Activated B cell treated with CpG ODN at 0.5 μM for 24 hours (primary cell): ENCODE results near the gene CTRL. TPM values are rescaled to one million over a fixed set of nuclear protein-coding genes. Genes with fewer than 3 reads are reported as not detected.

Experiments used
- ATAC-seq: fragments of 200-7000 bp; cut with Tn5 transposase; one replicate; pipeline ENCODE4 v1.10.0; 2021; ENCODE audit warnings: low read depth, mild to moderate bottlenecking, moderate library complexity
- CTCF ChIA-PET: fragments of 350-600 bp; sonication (Branson Sonifier 250); formaldehyde crosslinking; loops from one replicate; lab custom pipeline; 2021; ENCODE audit warnings: antibody characterized with exemption; lab: Charles Lee
- POLR2A ChIA-PET: fragments of 350-600 bp; sonication (Branson Sonifier 250); formaldehyde crosslinking; loops from one replicate; lab custom pipeline; 2021; ENCODE audit warnings: antibody characterized with exemption; lab: Charles Lee
- DNase-seq: peaks from one replicate; pipeline ENCODE4 v3.0.0; 2022
- H3K27ac Mint-ChIP-seq: one replicate; pipeline ENCODE4 v1.8.0; 2020; ENCODE audit warnings: mixed read lengths
- H3K27me3 Mint-ChIP-seq: one replicate; pipeline ENCODE4 v1.8.0; 2021; ENCODE audit warnings: mixed read lengths
- H3K36me3 Mint-ChIP-seq: one replicate; pipeline ENCODE4 v1.8.0; 2021; ENCODE audit warnings: low read depth, mixed read lengths
- H3K4me1 Mint-ChIP-seq: one replicate; pipeline ENCODE4 v1.8.0; 2021; ENCODE audit warnings: mixed read lengths
- H3K4me3 Mint-ChIP-seq: one replicate; pipeline ENCODE4 v1.8.0; 2020; ENCODE audit warnings: mild to moderate bottlenecking, mixed read lengths
- H3K9me3 Mint-ChIP-seq: one replicate; pipeline ENCODE4 v1.8.0; 2020; ENCODE audit warnings: mixed read lengths
- intact Hi-C: fragments of 100-400 bp; cut with micrococcal nuclease; formaldehyde crosslinking; loops from one replicate; pipeline ENCODE4 v1.15.1; 2024
- total RNA-seq: library from RNA; stranded (reverse); gene quantifications from 2 replicates; pipeline ENCODE4 v1.2.3, GENCODE V29; 2022
- TF ChIP-seq, protein P1 (sequence below): fragments of 200-600 bp; IDR thresholded peaks from one replicate; pipeline ENCODE4 v1.8.0; 2022; ENCODE audit warnings: antibody characterized with exemption, mild to moderate bottlenecking

CTRL gene
- total RNA-seq, 1 donor from 2014 or later = 6.2 TPM

- H3K27me3 Mint-ChIP-seq = no peaks in the 10 kb centered on the region
- DNase-seq (no peak), ATAC-seq (no peak)
- CTCF ChIA-PET = interaction anchor here (1.0 to 5.8 kb wide), 4 partner anchors 39 to 155 kb away, joined by 3 to 79 read pairs (median 4); no protein-coding TSS in a partner anchor
- TF ChIP-seq, protein P1, sequence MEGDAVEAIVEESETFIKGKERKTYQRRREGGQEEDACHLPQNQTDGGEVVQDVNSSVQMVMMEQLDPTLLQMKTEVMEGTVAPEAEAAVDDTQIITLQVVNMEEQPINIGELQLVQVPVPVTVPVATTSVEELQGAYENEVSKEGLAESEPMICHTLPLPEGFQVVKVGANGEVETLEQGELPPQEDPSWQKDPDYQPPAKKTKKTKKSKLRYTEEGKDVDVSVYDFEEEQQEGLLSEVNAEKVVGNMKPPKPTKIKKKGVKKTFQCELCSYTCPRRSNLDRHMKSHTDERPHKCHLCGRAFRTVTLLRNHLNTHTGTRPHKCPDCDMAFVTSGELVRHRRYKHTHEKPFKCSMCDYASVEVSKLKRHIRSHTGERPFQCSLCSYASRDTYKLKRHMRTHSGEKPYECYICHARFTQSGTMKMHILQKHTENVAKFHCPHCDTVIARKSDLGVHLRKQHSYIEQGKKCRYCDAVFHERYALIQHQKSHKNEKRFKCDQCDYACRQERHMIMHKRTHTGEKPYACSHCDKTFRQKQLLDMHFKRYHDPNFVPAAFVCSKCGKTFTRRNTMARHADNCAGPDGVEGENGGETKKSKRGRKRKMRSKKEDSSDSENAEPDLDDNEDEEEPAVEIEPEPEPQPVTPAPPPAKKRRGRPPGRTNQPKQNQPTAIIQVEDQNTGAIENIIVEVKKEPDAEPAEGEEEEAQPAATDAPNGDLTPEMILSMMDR = no peak
- peaks cover 46% of the 10 kb centered on the region for H3K36me3 Mint-ChIP-seq
- intact Hi-C loops = no loop called here
- H3K4me1 Mint-ChIP-seq = no peaks in the 10 kb centered on the region
- no peaks in the 10 kb centered on the region for H3K9me3 Mint-ChIP-seq
- no peak overlapping the region for H3K27ac Mint-ChIP-seq
- POLR2A ChIA-PET = interaction anchor here (1.1 kb wide), 1 partner anchor 13 kb away, joined by 3 read pairs; the partner anchor contains the start of gene EDC4
- no peak overlapping the region for H3K4me3 Mint-ChIP-seq
These were observed 45.7 kb downstream of the CTRL start for GRCh38 chr16:67885976-67886375.

- no peaks in the 10 kb centered on the region for H3K27me3 Mint-ChIP-seq
- CTCF ChIA-PET = interaction anchor here (1.0 to 5.8 kb wide), 3 partner anchors 39 to 155 kb away, joined by 3 to 79 read pairs (median 4); no protein-coding TSS in a partner anchor
- no peaks in the 10 kb centered on the region for H3K4me1 Mint-ChIP-seq
- no peak overlapping the region for H3K4me3 Mint-ChIP-seq
- no peak for ATAC-seq
- H3K27ac Mint-ChIP-seq = no peak overlapping the region
- POLR2A ChIA-PET = interaction anchor here (0.5 to 1.1 kb wide), 3 partner anchors 12 to 128 kb away, joined by 3 read pairs; partner anchors contain the start of gene EDC4
- intact Hi-C loops = no loop called here
- no peak for DNase-seq
- peaks cover 50% of the 10 kb centered on the region for H3K36me3 Mint-ChIP-seq
- TF ChIP-seq, protein P1 = no peak
- H3K9me3 Mint-ChIP-seq = no peaks in the 10 kb centered on the region
These were observed 46.1 kb downstream of the CTRL start for GRCh38 chr16:67885545-67885944.

DNA sequence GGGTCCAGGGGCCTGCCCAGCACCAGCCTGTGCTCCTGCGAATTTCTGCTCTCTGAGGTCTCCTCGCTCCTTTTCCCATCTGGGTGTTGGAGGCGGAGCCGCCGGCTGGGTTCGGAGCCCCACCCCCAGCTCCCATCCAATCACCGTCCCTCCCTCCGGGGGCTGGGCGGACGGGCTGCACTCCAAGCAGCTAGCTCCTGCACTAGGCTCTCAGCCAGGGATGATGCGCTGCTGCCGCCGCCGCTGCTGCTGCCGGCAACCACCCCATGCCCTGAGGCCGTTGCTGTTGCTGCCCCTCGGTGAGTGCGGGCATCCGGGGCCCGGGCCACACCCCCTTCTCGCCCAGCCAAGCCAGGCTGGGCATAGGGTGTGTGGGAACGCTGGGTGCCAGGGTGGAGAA, 47.0 kb downstream of the CTRL start, which contains the start of gene NRN1L:
Gene NRN1L, plus strand, starts transcription at position 202 of the 400 bp plus-strand sequence. Its CDS starts 19 bp downstream, at position 221.
- no peak within 1 kb of the TSS for H3K27ac Mint-ChIP-seq
- no peaks in the 10 kb centered on the region for H3K9me3 Mint-ChIP-seq
- H3K36me3 Mint-ChIP-seq = peaks cover 58% of the 10 kb centered on the region
- TF ChIP-seq, protein P1 = no peak
- H3K4me1 Mint-ChIP-seq = no peaks in the 10 kb centered on the region
- H3K27me3 Mint-ChIP-seq = no peaks in the 10 kb centered on the region
- DNase-seq (no peak), ATAC-seq (no peak)
- ChIA-PET CTCF (interaction anchor here (0.9 to 5.8 kb wide), 17 partner anchors 7 to 393 kb away, joined by 3 to 79 read pairs (median 5); partner anchors contain the start of genes DDX28 and DUS2), POLR2A (interaction anchor here (0.6 to 1.1 kb wide), 2 partner anchors 11 to 99 kb away, joined by 3 read pairs; partner anchors contain the start of gene EDC4)
- intact Hi-C loops = no loop called here
- no peak within 1 kb of the TSS for H3K4me3 Mint-ChIP-seq

DNA sequence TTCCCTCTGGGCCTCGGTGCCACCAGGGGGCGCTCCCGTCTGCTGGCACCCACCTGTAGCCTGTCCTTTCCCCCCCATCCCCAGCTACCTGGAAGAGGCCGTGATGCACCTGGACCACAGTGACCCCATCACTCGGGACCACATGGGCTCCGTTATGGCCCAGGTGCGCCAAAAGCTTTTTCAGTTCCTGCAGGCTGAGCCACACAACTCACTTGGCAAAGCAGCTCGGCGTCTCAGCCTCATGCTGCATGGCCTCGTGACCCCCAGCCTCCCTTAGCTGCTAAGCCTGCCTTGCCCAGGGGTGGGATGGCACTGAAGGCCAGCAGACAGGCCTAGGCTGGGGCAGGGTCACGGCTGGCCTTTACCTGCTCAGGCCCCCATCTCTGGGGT, 47.8 kb downstream of the CTRL start:
- Mint-ChIP-seq H3K36me3 (peaks cover 66% of the 10 kb centered on the region), H3K27ac (no peak overlapping the region)

More for the DNA sequence above, 47.8 kb downstream of the CTRL start:
- no peaks in the 10 kb centered on the region for H3K4me1 Mint-ChIP-seq
- H3K9me3 Mint-ChIP-seq = no peaks in the 10 kb centered on the region
- intact Hi-C loops = loop anchor here (1.0 kb wide), 5 partner anchors 44 to 345 kb away; no protein-coding TSS in a partner anchor
- ATAC-seq (peak; percentile 90), DNase-seq (peak; percentile 75)
- ChIA-PET CTCF (interaction anchor here (0.6 to 5.8 kb wide), 44 partner anchors 8 to 393 kb away, joined by 3 to 79 read pairs (median 4); partner anchors contain the start of genes DDX28 and DUS2), POLR2A (interaction anchor here (1.0 to 1.2 kb wide), 5 partner anchors 14 to 211 kb away, joined by 3 to 14 read pairs (median 3); no protein-coding TSS in a partner anchor)
- TF ChIP-seq, protein P1 = peak; percentile 63
- no peak overlapping the region for H3K4me3 Mint-ChIP-seq
- no peaks in the 10 kb centered on the region for H3K27me3 Mint-ChIP-seq
